CD4-positive, alpha-beta T cell treated with Interleukin-6 at 100 ng/mL for 8 hours (primary cell): ENCODE measurements around the gene F10.
"Not testable (repeated sequence)": the region's sequence is repeated elsewhere in the genome, so short reads cannot be mapped to it uniquely, and the experiment has no call there.

Source experiments
- DNase-seq: peaks from one replicate; pipeline ENCODE4 v3.0.0-alpha.2; 2020; ENCODE audit warnings: mixed read lengths, low spot score

The F10 gene

DNA sequence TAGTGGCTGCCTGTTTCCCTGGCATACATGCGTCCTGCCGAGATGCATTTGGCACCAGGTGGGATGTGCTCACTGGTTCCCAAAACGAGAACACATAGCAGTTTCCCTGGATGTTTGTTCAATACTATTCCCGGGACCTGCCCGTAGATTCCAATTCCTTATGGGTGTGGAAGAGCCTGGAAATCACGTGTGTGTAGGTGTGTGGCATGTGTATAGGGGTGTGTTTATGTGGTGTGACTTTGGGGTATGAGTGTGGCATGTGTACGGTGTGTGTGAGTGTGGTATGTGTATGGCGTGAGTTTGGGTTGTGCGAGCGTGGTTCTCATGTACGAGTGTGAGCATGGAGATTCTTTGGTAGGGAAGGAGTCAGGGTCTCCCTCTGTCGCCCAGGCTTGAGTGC is 19.9 kb upstream of the F10 start:
- DNase-seq = no peak

DNA sequence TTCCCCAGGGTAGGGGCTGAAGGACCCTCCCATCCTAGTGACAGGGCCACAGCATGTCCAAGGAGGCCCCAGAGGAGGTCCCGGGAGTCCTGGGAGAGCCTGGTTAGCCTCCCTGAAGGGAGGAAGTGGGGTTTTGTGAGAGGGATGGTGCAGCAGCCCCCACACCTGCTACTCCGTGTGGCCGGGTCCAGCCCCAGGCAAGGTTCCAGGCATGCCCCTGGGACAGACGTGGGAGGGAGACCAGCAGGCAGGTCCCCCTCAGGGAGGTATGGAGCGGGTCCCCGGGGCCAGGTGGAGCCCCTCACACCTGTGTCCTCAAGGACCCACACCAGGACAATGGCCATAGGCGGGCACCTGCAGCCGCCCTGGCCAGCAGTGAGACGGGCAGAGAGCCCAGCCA is 19.0 kb upstream of the F10 start:
- no peak for DNase-seq

DNA sequence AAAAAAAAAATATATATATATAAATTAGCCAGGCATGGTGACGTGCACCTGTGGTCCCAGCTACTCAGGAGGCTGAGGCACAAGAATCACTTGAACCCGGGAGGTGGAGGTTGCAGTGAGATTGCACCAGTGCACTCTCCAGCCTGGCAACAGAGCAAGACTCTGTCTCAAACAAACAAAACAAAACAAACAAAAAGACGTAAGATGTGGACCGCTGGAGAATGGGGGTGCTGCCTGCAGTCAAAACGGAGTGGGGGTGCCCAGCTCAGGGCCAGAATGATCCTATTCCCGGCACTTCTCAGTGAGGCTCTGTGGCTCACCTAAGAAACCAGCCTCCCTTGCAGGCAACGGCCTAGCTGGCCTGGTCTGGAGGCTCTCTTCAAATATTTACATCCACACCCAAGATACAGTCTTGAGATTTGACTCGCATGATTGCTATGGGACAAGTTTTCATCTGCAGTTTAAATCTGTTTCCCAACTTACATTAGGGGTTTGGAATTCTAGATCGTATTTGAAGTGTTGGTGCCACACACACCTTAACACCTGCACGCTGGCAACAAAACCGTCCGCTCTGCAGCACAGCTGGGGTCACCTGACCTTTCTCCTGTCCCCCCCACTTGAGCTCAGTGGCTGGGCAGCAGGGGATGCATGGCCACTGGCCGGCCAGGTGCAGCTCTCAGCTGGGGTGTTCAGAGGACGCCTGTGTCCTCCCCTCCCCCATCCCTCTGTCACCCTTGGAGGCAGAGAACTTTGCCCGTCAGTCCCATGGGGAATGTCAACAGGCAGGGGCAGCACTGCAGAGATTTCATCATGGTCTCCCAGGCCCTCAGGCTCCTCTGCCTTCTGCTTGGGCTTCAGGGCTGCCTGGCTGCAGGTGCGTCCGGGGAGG is 17.3 kb upstream of the F10 start, which contains the start of gene F7:
TSS of gene F7 (plus strand) at position 760 of the 889 bp plus-strand sequence. CDS start at position 811, 51 bp downstream.
- DNase-seq = no peak

DNA sequence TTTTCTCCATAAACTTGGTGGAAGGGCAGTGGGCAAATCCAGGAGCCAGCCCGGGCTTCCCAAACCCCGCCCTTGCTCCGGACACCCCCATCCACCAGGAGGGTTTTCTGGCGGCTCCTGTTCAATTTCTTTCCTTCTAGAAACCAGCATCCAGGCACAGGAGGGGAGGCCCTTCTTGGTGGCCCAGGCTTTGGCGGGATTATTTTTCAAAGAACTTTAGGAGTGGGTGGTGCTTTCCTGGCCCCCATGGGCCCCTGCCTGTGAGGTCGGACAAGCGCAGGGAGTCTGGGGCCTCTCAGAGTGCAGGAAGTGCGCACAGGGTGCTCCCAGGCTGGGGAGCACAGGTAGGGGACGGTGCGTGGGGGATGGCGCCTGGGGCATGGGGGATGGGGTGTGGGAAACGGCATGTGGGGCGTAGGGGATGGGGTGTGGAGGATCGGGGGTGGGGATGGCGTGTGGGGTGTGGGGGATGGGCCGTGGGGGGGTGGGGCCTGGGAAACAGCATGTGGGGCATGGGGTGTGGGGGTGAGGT is 16.6 kb upstream of the F10 start:
- DNase-seq = no peak

DNA sequence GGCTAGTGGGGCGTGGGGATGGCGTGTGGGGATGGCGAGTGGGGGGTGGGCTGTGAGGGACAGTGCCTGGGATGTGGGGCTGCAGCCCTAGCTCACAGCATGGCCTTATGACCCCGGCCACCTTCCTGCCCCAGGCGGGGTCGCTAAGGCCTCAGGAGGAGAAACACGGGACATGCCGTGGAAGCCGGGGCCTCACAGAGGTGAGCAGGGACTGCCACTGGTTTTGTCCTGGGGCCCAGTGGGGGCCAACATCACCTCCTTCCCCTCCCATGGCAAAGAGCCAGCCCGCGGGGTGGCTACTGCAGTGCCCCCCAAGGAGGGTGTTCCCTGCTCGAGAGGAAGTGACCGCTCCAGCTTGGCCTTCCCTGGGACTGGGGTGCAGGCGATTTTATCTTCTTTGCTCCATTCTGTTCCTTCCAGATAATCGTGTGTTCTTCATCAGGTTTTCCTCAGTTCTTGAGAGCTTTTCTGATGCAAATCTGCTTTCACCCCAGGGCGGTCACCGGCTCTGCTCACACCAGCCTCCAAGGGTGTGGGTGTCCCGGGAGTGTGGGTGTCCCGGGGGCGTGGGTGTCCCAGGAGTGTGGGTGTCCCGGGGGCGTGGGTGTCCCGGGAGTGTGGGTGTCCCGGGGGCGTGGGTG is 15.8 kb upstream of the F10 start:
- DNase-seq = no peak

DNA sequence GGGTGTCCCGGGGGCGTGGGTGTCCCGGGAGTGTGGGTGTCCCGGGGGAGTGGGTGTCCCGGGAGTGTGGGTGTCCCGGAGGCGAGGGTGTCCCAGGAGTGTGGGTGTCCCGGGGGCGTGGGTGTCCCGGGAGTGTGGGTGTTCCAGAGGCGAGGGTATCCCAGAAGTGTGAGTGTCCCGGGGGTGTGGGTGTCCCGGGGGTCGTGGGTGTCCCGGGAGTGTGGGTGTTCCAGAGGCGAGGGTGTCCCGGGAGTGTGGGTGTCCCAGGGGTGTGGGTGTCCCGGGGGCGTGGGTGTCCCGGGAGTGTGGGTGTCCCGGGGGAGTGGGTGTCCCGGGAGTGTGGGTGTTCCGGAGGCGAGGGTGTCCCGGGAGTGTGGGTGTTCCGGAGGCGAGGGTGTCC is 14.1 kb upstream of the F10 start:
- not testable (repeated sequence) for DNase-seq

DNA sequence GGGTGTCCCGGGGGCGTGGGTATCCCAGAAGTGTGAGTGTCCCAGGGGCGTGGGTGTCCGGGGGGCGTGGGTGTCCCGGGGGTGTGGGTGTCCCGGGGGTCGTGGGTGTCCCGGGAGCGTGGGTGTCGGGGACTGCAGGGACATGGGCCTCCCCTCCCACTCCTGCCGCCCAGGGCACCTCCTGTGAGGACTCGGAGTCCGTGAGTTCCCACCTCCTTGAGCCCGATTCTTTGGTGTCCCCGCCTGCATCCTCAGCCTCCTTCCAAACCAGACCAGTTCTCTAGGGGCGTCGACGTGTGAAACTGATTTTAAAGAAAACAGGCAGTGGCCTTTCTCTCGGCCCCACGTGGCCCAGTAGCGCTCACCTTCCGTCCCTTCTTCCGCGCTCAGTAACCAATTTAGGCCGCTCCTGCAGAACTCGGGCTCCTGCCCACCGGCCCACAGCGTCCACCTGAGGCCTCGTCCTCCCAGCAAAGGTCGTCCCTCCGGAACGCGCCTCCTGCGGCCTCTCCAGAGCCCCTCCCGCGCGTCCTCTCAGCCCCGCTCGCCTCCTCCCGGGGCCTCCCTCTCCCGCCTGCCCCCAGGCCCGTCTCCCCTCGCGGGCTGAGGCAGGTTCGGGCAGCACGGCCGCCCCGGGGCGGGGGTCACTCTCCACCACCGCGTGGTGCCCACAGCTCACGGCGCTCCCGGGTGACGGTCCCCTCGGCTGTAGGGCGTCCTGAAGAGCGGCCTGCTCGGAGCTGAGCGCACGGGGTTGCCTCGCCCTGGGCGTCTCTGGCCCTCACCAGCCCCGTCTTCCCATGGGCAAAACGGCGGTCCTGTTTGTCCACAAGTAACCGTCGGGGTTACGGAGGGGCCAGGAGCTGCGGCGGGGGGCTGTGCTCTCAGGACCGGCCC is 13.2 kb upstream of the F10 start:
- no peak for DNase-seq

DNA sequence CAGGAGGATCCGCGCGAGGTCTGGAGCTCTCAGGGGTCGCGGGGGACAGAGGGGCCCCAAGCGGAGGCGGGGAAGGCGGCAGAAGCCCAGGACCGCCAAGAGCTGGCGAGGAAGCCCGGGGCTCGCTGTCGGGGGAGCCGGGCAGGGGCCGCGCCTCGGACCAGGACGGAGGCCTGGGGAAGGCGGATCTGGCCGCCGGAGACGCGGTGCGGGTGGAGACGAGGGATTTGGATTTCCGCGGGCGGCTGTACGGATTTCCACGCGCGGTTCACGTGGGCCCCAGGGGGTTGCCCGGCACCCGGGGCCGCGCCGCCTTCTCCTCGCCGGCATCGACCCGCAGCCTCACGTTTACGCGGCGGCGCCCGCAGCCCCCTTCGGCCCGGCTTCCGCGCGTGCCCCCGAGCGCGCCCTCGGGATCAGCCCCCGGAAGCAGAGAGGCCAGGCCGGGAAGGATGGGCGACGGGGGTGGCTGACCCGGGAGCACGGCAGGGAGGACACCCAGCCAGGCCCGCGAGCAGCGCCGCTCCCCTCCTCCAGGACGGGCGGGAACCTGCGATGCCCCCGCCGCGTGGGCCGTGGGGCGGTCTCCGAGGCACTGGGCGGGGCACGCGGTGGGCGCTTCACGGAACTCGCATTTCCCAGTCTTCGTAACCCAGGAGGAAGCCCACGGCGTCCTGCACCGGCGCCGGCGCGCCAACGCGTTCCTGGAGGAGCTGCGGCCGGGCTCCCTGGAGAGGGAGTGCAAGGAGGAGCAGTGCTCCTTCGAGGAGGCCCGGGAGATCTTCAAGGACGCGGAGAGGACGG is 12.3 kb upstream of the F10 start:
- DNase-seq = no peak

DNA sequence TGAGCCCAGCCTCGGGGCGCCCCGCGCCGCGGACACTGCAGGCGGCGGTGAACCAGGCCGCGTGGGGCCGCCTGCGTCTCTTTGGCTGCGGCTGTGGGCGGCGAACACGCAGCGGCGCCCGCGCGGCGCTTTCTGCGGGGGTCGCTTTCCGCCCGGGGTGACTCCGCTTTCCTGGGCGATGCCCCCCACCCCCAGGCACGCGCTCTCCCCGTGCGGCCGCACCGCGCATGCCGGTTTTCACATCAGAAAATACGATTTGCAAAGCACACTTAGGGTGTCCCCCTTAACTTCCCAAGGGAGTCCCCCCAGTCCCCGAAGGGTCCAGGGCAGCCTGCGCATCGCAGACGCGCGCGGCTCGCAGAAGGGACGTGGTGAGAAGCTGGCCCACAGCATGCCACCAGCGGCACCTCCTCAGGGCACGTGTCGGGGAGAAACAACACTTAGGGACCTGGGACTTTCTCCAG is 11.7 kb upstream of the F10 start:
- no peak for DNase-seq

DNA sequence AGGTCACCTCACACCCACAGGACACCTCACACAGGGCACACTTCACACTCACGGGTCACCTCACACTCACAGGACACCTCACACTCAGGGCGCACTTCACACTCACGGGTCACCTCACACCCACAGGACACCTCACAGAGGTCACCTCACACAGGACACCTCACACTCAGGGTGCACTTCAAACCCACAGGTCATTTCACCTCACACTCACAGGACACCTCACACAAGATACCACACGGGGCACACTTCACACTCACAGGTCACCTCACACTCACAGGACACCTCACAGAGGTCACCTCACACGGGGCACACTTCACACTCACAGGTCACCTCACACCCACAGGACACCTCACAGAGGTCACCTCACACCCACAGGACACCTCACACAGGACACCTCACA is 10.8 kb upstream of the F10 start:
- not testable (repeated sequence) for DNase-seq

DNA sequence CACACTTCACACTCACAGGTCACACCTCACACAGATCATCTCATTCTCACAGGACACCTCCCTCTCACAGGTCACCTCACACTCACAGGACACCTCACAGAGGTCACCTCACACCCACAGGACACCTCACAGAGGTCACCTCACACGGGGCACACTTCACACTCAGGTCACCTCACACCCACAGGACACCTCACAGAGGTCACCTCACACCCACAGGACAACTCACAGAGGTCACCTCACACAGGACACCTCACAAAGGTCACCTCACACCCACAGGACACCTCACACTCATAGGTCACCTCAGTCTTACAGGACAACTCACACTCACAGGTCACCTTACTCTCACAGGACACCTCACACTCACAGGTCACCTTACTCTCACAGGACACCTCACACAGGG is 10.1 kb upstream of the F10 start:
- DNase-seq = not testable (repeated sequence)

DNA sequence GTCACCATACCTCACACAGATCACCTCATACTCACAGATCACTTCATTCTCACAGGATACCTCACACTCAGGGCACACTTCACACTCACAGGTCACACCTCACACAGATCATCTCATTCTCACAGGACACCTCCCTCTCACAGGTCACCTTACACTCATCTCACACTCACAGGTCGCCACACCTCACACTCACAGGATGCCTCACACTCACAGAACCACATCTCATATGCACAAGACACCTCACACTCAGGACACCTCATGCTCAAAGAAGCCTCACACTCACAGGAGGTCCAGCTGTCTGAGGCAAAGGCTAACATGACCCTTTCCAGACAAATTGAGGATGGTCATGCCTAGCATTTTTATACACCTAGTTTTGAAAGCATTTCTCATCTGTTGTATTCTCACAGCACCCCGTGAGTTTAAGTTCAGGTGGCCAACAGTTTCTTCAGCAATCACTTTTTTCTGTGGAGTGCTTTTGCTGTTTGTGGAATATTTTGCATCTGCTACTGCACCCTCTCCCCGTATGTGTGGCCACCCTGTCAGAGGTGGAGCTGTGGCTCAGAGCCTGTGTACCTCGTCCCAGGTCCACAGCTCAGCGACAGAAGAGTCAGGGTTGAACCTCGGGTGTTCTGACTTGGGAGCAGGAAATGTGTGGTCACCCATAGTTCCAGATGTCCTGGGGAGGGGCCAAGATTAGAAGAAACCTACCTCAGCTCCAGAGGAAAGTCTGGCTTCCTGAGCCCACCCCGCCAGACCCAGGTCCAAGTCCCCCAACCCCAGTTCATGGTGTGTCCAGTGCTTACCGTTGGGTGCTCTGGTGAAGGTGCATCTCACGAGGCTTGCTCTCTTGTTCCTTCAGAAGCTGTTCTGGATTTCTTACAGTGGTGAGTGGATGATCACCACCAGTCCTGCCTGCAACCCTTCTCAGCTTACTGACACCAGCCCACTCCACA is 9.4 kb upstream of the F10 start:
- no peak for DNase-seq

DNA sequence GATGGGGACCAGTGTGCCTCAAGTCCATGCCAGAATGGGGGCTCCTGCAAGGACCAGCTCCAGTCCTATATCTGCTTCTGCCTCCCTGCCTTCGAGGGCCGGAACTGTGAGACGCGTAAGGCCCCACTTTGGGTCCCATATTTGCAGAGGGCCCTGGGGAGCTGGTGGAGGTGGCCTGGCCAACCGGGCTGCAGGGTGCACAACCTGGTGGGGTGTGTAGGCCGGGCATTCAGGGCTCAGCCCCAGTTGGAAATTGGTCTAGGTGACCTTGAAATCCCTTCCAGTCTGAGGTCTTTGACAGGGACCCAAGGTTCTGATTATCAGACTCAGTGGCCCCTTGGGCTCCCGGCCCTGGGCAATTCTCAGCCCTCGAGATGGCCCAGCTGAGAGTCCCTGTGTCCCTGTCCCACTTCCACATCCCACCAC is 8.7 kb upstream of the F10 start:
- DNase-seq = no peak

DNA sequence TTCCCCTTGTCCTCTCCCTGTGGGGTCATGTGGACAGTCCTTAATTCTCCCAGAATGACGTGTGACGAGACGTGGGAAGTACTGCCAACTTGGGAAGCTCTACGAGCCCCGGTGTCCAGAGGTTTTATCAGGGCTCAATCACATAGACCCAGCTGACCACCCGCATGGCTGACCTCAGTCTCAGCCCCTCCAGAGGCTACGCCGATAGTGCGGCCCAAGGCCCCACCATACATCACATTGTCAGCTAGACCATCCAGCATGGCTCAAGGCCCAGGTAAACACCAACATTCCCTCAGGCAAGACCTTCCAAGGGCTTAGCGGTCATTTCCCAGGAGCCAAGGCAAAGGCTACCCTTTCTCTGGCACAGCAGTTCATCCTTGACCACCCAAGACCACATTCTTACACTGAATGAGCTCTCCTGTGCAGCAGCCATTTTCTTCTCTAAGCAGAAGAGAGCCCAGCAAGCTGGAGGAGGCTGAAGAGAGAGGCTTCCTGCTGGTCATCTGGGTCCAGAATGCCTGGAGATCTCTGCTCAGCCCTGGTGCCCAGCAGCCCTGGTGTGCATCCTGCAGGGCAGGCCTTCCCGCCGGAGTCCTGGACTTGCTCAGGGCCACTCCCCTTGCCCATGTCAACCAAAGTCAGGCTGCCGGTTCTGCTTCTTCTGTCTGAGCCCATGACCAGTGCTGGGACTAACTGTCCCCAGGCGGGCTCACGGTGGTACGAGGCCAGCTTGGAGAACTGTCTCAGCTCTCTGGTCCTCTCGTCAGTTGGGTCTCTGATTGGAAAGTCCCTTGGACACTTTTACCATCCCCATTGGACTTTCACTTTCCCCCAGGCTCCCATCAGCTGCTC is 7.9 kb upstream of the F10 start:
- DNase-seq = no peak

DNA sequence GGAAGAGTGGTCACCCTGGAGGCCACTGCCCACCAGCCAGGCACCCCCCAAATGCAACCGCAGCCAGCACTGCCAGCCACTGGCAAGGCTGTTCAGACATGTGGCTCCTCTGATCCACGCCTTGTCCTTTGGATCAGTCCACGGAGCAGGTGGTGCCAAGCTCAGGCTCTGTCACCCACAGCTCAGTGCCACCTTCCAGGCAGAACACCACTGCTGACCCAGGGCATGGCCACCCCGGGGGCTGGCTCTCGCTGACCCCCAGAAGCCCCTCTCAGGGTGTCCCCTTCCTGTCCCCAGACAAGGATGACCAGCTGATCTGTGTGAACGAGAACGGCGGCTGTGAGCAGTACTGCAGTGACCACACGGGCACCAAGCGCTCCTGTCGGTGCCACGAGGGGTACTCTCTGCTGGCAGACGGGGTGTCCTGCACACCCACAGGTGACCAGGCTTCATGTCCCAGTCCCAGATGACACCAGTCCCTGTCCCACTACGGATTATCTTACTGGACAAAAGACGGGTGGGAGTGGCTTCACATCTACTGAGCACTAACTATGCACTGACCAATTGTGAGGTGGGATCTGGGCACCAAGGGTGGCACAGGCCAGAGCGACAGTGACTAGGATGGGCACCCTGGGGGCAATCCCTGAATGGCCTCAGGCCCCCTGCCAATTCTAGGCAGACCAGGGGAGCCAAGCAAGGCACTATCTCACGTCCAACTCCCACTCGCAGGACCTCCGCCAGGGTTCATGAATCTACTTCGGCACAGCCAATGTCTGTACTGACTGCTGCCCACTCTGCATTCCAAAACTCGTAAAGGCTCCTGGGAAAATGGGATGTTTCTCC is 7.0 kb upstream of the F10 start:
- no peak for DNase-seq

DNA sequence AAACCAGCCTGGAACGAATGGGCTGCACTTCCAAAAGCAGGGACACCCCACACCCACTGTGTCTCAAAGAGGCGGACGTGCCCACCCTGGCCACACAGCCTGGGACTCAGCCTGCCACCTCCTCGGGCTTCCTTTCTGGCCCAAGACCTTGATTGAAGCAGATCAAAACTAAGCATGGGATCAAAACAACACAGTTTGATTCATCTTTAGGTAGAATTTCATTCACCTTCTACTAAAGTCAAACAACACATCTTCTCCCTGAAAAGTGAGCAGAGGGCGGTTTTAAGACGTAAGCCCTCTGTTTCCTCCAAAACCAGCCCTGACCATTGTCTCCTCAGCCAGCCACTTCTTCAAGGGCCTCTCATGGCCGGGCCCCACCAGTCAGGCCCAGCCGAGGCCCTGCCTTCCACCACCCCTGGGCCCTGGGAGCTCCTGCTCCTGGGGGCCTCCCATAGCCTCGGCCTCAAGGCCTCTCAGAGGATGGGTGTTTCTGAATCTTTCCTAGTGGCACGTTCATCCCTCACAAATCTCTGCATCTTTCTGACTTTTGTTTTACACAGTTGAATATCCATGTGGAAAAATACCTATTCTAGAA is 6.3 kb upstream of the F10 start:
- DNase-seq = no peak

DNA sequence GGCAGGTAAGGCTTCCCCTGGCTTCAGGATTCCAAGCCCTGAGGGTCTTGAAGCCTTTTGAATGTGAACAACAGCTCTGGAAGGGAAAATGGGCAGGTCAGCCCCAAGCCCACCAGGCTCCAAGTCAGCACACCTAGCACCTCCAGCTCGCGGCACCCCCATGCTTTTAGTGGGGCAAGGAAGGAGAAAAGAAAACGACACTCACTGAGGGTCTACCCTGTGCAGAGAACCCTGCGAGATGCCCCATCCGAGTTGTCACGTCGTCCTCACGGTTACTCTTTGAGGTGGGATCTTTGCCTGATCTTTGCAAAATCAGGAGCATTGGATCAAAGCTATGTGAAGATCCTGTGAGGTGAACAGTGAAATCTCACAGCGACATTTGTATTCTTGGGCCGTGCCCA is 5.7 kb upstream of the F10 start:
- DNase-seq = no peak
